Esophagus mucosa (tissue), 1 donor: ENCODE measurements around the gene ZNF134. TPM values are rescaled to one million over a fixed set of nuclear protein-coding genes. Genes with fewer than 3 reads are reported as not detected.

Experiments used
- ATAC-seq: fragments of 200-7000 bp; cut with Tn5 transposase; one replicate; pipeline ENCODE4 v1.9.1; 2020
- total RNA-seq: library from RNA; stranded (reverse); gene quantifications from one replicate; pipeline ENCODE4 v1.2.4, GENCODE V29; 2023
- donor health status: DM: yes; HTN: yes; CAD: no.

ZNF134 gene
- total RNA-seq = 9.6 TPM

DNA sequence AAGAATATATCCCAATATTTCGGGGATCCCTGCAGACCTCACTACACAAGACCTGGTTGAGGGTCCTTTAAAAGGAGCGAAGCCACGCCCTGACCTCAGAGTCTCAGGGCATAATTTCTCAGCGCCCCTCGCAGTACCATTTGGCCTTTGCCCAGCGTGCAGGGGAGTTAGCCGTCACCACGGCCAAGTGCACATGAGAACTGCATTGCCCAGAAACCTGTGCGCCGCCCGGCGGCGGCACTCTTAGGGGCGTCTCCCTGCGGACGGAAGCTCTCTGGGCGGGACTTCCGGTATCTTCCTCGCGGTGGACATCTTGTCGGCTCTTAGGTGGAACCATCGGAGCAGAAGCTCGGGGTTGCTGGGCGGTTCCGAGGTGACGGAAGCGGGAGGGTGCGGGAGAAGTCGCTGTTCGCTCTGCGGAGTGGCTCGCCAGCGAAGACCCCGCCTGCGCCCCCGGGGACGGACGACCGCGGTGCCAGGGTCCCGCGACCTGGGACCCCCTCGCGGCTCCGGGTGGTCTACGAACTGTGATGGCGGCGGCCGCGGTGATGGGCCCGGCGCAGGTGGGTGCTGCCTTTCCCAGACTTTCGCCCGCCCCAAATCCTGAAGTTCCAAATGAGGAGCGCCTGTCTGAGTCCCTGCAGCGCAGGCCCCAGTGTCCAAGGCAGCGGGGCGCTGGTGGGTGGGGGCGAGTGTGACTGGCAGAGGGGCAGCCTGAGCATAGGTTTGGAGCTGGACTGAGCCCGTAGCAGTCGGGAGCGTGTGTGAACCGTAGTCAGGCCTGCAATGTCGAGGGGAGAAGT, at the start of gene ZNF134:
TSS of gene ZNF134 (plus strand) at position 302 of the 803 bp plus-strand sequence. CDS start 5,227 bp downstream, outside the sequence.
- peak; percentile 96 for ATAC-seq

DNA sequence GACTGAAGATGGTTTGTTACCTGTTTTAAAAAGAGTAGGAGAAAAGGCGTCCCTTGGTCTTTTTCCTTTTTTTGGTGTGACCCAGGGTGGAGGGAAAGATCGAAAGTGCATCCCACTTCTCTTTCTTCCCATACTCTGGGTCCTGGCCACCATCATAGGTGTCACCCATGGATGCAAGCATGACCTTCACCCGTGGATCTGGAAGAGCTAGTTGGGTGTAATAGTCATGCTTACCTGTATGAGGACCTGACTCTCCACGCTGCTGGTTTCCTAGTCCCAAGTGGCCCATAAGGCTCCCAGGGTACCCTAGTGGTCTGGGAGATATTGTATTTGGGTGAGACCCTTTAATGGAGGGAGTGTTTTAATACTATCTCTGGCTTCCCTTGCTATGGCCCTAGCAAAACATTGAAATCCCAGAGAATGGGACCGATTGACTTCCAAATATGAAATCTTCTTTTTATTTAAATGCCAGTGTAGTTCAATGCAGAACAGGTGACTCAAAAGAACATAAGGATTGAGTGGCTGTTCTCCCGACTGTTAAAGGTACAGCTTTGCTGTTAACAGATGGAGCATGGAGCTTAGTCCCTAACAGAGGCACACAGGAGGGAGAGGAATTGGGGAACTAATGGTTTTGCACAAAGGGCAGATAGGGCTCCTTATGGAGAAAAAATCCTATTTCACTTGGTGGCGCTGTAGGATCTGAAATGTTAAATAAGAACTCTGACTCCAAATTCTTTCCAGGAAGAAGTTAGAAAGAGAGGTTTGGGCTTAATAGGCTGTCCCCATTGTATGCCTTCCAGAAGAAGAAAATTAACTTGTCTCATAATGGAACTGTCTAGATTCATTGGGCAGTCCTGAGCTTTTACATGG, 47.4 kb upstream of the ZNF134 start:
- no peak for ATAC-seq

DNA sequence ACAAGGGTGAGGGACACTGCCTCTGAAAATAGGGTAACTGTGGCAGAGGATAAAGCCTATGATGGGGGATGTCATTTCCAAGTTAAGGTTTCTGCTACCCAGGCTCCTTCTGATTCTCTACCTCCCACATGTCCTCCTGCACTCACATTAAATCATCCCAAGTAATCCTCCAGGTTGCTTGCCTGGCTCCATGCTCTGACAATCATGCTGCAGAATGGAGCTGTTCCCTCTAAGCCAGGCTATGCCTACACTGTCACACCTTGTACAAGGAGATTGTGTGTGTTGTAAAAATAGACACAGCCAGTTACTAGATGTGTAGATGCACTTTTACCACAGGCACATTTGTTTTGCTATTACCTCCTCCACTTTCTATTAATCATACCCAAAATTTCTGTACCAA, 43.3 kb upstream of the ZNF134 start:
- no peak for ATAC-seq

DNA sequence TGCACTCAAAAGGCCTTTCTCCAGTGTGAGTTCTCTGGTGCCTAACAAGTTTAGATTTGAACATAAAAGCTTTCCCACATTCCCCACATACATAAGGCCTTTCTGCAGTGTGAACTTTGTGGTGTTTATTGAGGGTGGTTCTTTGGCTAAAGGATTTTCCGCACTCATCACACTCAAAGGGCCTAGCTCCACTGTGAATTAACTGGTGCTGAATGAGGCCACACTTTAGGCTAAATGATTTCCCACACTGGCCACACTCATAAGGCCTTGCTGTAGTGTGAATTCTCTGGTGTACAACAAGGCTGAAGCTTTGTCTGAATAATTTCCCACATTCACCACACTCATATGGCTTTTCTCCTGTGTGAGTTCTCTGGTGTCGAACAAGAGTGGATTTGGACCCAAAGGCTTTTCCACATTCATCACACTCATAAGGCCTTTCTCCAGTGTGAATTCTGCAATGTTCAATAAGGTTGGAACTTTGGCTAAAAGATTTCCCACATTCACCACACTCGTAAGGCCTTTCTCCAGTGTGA, 41.6 kb upstream of the ZNF134 start:
- no peak for ATAC-seq

DNA sequence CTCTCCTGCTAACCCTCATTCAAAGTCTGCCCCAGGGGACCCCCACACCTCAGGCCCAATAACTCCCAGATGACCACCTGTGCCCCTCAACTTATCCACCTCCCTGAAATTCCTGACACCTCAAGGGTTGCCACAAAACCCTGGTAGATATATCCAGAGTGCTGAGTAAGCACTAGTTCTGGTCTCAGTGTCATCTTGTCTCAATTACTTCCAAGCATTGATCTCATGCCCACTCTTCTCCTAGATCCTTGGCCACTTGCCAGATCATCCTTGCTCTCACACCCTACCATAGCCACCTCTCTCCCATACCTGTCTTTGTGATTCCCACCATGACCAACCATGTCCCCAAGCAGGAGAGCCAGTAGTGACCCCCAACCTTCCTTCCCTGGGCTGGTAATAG, 37.4 kb upstream of the ZNF134 start:
- ATAC-seq = no peak

DNA sequence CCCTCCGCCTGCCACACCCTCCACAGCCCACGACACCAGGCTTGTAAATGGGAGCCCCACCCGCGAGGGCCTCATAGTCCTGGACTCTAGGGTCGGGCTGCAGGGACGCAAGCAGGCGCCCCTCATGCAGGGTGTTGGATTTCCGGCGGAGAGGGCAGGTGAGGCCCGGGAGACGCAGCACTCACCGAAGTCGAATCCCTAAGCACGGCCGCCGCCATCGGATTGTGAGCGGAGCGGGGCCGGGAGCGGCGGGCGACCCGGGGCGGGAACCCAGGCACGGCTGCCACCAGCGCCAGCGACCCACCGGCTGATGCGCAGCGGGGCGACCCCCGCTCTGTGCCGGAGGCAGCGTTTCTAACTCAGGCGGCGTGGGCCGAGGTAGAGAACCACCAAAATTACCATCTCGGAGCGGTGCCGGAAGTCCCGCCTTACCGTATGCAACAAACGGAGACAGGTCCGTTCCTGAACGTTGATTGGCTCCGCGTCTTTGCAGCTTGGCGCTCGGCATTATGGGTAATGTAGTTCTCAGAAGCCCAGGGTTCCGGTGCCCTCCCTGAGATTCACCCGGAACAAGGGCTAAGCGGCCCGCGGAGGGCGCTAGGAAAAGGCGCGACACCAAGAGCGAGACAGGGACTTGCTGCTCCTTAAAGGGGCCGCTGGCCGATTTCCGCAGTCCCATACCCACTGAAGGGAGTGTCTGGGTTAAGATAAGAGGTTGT, 35.4 kb upstream of the ZNF134 start, which contains the start of gene ZNF416:
TSS of gene ZNF416 (minus strand) at position 425 of the 719 bp plus-strand sequence. CDS start at position 218, 207 bp downstream.
- peak; percentile 99 for ATAC-seq

DNA sequence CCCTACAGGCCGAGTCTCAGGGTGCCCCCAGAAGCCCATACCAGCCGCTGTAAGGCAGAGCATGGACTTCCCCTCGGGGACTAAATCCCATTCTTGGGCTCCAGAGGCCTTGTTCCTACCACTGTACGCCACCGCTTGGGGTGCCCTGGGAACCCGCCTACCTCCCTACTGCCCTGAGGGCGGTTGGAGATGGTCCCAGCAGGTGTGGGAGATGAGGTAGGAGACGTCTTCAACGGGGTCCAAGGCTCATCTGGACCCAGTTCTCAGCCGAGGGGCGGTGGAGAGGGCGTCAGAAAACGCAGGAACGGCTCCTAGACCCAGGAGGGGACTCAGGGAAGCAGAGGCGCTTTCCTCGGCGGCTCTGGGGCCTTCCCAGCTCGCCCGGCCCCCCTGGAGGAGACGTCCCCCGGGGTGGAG, 30.9 kb upstream of the ZNF134 start:
- ATAC-seq = no peak

DNA sequence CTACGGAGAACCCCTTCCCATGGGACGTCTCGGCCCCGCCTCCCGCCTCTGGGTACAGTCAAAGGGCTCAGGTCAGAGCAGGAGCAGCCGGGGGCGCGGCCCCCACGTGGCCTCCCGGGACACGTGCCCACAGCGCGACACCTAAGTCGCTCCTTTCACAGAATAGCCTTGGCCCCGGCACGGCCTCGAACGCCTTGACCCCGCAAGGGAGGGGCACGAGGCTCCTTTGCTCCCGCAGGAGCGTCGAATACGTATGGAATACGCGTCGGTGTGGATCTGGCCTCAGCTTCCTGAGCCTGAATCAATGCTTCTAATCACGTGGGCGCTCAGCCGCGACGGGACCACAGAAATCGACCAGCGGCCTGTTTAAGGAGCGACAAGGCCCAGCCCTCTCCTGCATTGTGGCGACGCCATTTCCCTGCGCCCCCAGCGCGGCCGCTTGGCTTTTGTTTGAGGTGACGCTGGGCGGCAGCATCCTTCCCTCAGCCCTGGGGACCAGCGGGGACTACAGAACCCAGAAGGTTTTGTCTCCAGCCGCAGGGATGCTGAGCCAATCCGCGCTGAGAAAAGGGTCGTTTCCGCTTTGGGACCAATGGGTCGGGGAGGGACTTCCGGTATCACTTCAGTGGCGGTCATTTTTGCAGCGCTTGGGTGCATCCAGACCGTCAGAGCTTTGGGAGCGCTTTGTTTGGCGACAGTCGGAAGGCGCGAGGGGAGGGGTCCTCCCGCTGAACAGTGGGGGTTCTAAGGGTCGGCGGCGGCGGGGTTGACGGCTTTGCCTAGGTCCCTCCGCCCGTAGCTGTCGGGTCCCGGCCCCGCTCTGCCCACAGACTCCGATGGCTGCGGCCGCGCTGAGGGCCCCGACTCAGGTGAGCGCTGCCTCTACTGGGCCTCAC, 30.3 kb upstream of the ZNF134 start, which contains the start of gene ZIK1:
TSS of gene ZIK1 (plus strand) at position 625 of the 896 bp plus-strand sequence. CDS start at position 837, 212 bp downstream.
- peak; percentile 73 for ATAC-seq

DNA sequence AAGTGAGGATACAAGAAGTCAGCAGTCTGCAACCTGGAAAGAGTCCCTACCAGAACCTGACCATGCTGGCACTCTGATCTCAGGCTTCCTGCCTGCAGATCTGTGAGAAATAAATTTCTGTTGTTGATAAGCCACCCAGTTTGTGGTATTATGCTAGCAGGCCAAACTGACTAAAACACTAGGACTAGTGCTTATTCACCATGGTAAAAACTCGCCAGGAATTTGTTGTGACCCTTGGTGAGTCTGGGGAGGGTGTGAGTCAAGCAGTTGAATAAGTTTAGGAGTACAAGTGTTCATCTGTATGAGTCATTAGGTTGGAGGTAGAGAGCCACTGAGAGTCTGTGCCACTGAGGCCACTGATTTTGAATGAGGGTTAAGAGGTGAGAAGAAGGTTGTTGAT, 26.5 kb upstream of the ZNF134 start:
- ATAC-seq = no peak

DNA sequence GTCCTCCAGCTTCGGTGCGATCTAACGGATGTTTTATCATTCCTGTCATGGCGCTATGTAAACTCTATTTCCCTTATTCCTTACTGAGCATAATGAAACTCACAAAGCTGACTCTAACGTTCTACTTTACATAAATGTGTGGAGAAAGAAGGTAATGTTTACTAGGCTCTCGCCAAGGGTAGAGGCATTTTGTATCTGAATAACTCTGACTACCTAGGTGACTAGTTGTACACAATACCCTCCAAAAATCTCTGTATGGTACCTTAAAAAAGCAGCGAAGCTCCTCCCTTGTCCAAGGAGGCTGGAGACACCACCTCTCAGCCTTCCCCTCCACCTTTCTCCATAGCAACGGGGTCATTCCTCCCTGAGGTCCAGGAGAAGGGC, 14.7 kb upstream of the ZNF134 start:
- no peak for ATAC-seq

DNA sequence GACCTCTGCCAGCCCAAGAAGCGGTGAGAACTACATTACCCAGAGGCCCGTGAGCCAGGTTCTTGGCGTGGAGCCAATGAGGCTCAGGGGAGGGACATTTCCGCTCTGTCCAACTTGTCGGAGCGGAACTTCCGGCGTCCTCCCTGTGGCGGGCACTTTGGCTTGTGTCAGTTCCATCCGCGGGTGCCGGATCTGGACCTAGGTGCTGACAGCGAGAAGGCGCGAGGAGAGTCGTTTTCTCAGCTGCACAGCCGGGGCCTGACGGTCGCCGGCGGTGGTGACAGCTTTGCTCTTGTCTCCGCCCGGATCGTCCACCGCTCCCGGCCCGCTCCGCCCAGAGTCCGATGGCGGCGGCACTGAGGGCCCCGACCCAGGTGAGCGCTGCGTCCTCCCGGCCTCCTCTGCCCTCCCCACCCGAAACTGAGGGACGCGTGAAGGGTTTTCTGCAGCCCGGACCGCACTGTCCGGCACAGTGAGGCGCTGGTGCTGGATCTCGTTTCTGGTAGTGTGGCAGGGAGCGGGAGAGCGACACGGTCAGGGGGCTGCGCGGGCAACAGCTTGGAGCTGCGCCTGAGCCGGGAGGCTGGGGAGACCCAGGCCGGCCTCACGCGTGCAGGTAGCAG, 14.2 kb upstream of the ZNF134 start, which contains the start of gene ZNF530:
TSS of gene ZNF530 (plus strand) at position 125 of the 623 bp plus-strand sequence. CDS start 4,461 bp downstream, outside the sequence.
- ATAC-seq = peak; percentile 97

DNA sequence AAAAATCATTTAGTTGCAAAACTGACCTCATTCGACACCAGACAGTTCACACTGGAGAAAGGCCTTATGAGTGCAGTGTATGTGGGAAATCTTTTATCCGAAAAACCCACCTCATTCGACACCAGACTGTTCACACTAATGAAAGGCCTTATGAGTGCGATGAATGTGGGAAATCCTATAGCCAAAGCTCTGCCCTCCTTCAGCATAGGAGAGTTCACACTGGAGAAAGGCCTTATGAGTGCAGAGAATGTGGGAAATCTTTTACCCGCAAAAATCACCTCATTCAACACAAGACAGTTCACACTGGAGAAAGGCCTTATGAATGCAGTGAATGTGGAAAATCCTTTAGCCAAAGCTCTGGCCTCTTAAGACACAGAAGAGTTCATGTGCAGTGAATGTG, 7.1 kb upstream of the ZNF134 start:
- no peak for ATAC-seq

DNA sequence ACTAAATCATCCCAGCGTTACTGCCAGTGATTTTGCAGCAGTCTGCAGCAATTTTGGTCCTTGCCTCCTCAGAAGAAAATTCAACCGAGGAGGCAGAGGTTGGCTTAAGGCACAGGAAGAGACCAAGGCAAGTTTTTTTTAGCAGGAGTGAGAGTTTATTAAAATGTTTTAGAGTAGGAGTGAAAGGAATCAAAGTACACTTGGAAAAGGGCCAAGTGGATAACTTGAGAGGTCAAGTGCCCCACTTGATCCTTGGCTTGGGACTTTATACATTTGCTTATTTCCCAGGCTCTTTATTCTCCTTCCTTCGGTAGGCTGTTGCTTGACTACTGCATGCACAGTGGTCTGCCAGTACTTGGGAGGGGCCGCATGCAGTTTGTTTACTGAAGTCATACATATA, 2.9 kb upstream of the ZNF134 start:
- no peak for ATAC-seq

DNA sequence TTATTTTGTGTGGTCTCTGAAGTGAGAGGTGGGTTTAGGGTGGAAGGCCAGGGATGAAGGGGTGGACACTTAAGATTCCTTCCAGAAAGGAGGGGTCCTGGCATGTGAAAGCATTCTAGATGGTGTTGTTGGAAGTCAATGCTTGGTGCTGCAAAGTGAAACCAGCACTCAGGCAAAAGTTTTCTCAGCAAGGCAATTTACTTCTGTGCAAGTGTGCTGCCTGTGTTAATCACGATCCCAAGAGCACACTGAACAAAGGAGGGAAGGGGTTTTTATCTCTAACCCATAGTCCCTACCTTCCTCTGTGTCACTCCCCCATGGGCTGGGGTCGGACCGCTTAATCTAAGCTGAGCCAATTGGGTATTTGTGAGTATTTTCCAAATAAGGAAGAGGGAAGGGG, 1.3 kb downstream of the ZNF134 start:
- no peak for ATAC-seq

DNA sequence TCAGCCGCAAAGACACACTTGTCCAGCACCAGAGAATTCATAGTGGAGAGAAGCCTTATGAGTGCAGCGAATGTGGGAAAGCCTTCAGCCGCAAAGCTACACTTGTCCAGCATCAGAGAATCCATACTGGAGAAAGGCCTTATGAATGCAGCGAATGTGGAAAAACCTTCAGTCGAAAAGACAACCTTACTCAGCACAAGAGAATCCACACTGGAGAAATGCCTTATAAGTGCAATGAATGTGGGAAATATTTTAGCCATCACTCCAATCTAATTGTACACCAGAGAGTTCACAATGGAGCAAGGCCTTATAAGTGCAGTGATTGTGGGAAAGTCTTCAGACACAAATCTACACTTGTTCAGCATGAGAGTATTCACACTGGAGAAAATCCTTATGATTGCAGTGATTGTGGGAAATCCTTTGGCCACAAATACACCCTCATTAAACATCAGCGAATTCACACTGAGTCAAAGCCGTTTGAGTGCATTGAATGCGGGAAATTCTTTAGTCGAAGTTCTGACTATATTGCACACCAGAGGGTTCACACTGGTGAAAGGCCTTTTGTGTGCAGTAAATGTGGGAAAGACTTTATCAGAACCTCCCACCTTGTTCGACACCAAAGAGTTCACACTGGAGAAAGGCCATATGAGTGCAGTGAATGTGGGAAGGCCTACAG, 6.8 kb downstream of the ZNF134 start:
- no peak for ATAC-seq

DNA sequence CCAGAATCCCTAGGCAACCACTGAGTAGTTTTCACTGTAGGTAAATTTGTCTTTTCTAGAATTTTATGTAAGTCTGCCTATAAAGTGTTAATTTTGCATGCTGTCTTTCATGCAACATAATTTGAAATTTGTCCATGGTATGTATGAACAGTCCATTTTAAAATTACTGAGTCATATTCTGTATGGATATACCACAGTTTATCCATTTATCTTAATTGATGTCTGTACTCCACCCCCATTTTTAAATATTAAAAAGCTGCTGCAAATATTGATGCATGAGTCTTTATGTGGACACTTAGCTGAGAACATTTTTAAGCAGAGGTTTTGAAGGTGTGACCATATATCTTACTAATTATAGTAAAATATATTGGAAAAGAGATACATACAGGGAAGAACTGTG, 9.0 kb downstream of the ZNF134 start:
- no peak for ATAC-seq

DNA sequence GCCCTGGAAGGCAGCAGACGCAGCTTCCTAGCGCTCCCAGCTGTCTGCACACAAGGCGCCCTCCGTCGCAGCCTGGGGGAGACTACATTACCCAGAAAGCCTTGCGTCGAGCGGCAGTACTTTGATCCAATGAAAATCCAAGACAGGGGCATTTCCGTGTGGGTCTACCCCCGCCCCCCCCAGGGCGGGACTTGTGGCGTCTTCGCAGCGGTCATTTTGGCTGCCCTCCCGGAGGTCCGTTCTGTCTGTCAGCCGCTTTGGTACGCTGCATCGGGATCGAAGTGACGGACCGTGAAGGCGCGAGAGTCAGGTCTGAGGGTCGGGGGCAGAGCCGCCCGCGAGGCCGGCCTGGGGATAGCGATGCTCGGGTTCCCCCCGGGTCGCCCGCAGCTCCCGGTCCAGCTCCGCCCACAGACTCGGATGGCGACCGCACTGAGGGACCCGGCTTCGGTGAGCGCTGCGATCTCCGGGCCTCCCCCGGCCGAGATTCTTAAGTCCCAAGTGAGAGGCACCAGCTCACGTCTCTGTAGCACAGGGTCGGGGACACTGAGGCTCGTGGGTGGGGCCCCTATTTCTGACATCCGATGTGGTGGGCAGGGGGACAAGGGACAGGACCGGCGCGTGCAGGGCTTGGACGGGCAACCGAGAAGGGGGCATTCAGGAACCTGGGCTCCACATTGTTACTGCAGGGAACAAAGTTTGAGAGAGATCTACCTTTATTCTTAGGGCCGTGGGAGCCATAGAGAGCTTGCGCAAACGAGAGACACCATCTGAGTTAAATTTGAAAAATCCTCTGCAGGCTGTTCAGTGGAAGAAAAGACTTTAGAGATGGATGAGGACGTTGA, 19.2 kb downstream of the ZNF134 start, which contains the start of gene ZNF211:
TSS of gene ZNF211 (plus strand) at position 182 of the 845 bp plus-strand sequence. CDS start at position 361, 179 bp downstream.
- ATAC-seq = peak; percentile 100

DNA sequence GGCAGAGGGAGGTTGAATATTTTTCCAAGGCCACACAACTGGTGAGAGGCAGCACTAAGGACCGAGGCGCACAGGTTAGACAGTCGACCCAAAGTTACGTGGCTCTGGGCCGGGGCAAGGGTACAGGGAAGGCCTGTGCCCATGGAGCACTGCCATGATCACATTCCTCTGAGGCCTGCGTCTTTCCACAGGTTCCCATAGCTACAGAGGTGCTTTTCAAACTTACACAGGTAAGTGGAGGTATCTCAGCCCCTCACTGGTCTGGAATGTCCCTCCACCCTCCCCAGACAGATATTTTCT, 19.7 kb downstream of the ZNF134 start:
- ATAC-seq = peak; percentile 14

DNA sequence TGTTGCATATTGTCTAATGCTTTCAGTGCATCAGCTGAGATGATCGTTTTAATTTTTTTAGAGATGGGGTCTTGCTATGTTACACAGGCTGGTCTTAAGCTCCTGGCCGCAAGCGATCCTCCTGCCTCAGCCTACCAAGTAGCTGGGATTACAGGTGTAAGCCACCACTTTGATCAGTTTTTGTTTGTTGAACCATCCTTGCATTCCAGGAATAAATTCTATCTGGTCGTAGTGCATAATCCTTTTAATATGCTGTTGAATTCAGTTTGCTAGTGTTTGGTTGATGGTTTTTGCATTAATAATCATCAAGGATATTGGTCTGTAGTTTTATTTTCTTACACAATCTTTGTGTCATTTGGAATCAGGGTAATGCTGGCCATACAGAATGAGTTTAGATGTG, 23.3 kb downstream of the ZNF134 start:
- no peak for ATAC-seq
